Measurements from ENCODE around the gene CDC42BPB.

The CDC42BPB gene

GRCh38 chr14:103094406-103095209 lies 37.3 kb upstream of the CDC42BPB start, which contains the start of gene EXOC3L4:
EXOC3L4 (plus strand) TSS chr14:103094725; CDS start chr14:103100220, 5,495 bp downstream.
- DNase-seq (ENCODE audit: low read depth): no peak

GRCh38 chr14:103093856-103094405 lies 36.6 kb upstream of the CDC42BPB start:
- no peak for DNase-seq (ENCODE audit: low read depth)

- no peak for DNase-seq (ENCODE audit: low read depth)
Observed at GRCh38 chr14:103091883-103092222, 34.5 kb upstream of the CDC42BPB start.

- DNase-seq (ENCODE audit: low read depth): no peak
Observed at GRCh38 chr14:103091041-103091882, 33.9 kb upstream of the CDC42BPB start.

GRCh38 chr14:103090481-103091020 lies 33.2 kb upstream of the CDC42BPB start:
- DNase-seq (ENCODE audit: low read depth): no peak

- no peak for DNase-seq (ENCODE audit: low read depth)
Observed at GRCh38 chr14:103089386-103090335, 32.3 kb upstream of the CDC42BPB start.

GRCh38 chr14:103088921-103089320 lies 31.6 kb upstream of the CDC42BPB start:
- no peak for DNase-seq (ENCODE audit: low read depth)

- DNase-seq (ENCODE audit: low read depth): no peak
Observed at GRCh38 chr14:103087343-103087835, 30.0 kb upstream of the CDC42BPB start.

GRCh38 chr14:103086771-103087342 lies 29.5 kb upstream of the CDC42BPB start:
- DNase-seq (ENCODE audit: low read depth): no peak

- DNase-seq (ENCODE audit: low read depth): no peak
Observed at GRCh38 chr14:103085106-103086091, 28.1 kb upstream of the CDC42BPB start.

- no peak for DNase-seq (ENCODE audit: low read depth)
Observed at GRCh38 chr14:103084021-103084919, 26.9 kb upstream of the CDC42BPB start, which contains the start of gene LBHD2. LBHD2 (plus strand) TSS chr14:103084210; CDS start chr14:103086013, 1,803 bp downstream.

- DNase-seq (ENCODE audit: low read depth): no peak
Observed at GRCh38 chr14:103081951-103082350, 24.6 kb upstream of the CDC42BPB start.

GRCh38 chr14:103078860-103079587 lies 21.7 kb upstream of the CDC42BPB start:
- no peak for DNase-seq (ENCODE audit: low read depth)

- DNase-seq (ENCODE audit: low read depth): peak; percentile 45
Observed at GRCh38 chr14:103078420-103078749, 21.0 kb upstream of the CDC42BPB start.

GRCh38 chr14:103074729-103075367 lies 17.5 kb upstream of the CDC42BPB start:
- no peak for DNase-seq (ENCODE audit: low read depth)

- DNase-seq (ENCODE audit: low read depth): no peak
Observed at GRCh38 chr14:103073876-103074728, 16.8 kb upstream of the CDC42BPB start.

Data from GM04504 (cell line).